CD4-positive, CD25-positive, alpha-beta regulatory T cell (primary cell): Measurements from ENCODE around the gene DAP3. TPM values are rescaled to one million over a fixed set of nuclear protein-coding genes. Genes with fewer than 3 reads are reported as not detected.
"Not testable (repeated sequence)": the region's sequence is repeated elsewhere in the genome, so short reads cannot be mapped to it uniquely, and the experiment has no call there.

Source experiments
- ATAC-seq, 2 donors: fragments of 150-1000 bp; cut with Tn5 transposase; one replicate each; pipeline ENCODE4 v1.10.0; 2021; ENCODE audit warnings: low read depth in 2 of 2, moderate number of reproducible peaks in 2 of 2, moderate library complexity in 1 of 2
- DNase-seq, 3 donors: peaks; one replicate each; pipeline versions ENCODE4 v3.0.0 to v3.0.0-alpha.2; 2012 to 2022; ENCODE audit warnings: mixed read lengths in 1 of 3
- H3K27ac ChIP-seq: one replicate; pipeline ENCODE4 v1.7.0; 2013; ENCODE audit warnings: mild to moderate bottlenecking, low read length; ENCODE audit not compliant: insufficient read depth, poor library complexity, severe bottlenecking
- H3K27me3 ChIP-seq: one replicate; pipeline ENCODE4 v1.7.0; 2013; ENCODE audit warnings: low read length; ENCODE audit not compliant: control insufficient read depth, insufficient read depth
- H3K36me3 ChIP-seq: one replicate; pipeline ENCODE4 v1.7.0; 2013; ENCODE audit warnings: mild to moderate bottlenecking, low read length, moderate library complexity; ENCODE audit not compliant: control insufficient read depth, insufficient read depth
- H3K4me1 ChIP-seq: 2 replicates; pipeline ENCODE4 v1.7.0; 2013; ENCODE audit warnings: mild to moderate bottlenecking, low read length; ENCODE audit not compliant: insufficient read depth, control insufficient read depth, poor library complexity, severe bottlenecking
- H3K4me3 ChIP-seq: one replicate; pipeline ENCODE4 v1.7.0; 2013; ENCODE audit warnings: low read depth, mild to moderate bottlenecking, low read length, moderate library complexity
- H3K9me3 ChIP-seq, 2 experiments: 1 replicate in 1 of 2; 2 replicates in 1 of 2; pipeline ENCODE4 v1.7.0; 2013; ENCODE audit warnings: low read length in 2 of 2, mild to moderate bottlenecking in 1 of 2, moderate library complexity in 1 of 2; ENCODE audit not compliant: control insufficient read depth in 2 of 2
- H3K27ac Mint-ChIP-seq, 3 donors: one replicate each; pipeline ENCODE4 v1.8.0; 2020 to 2022; ENCODE audit warnings: mild to moderate bottlenecking in 3 of 3, mixed read lengths in 3 of 3, moderate library complexity in 2 of 3
- H3K27me3 Mint-ChIP-seq: one replicate; pipeline ENCODE4 v1.8.0; 2022; ENCODE audit warnings: mild to moderate bottlenecking, mixed read lengths
- H3K36me3 Mint-ChIP-seq: one replicate; pipeline ENCODE4 v1.8.0; 2020; ENCODE audit warnings: mixed read lengths
- H3K4me1 Mint-ChIP-seq, 4 donors: one replicate each; pipeline ENCODE4 v1.8.0; 2020 to 2022; ENCODE audit warnings: mixed read lengths in 4 of 4, mild to moderate bottlenecking in 1 of 4
- H3K4me3 Mint-ChIP-seq, 4 donors: one replicate each; pipeline ENCODE4 v1.8.0; 2020 to 2022; ENCODE audit warnings: mild to moderate bottlenecking in 4 of 4, mixed read lengths in 4 of 4, moderate library complexity in 3 of 4
- H3K9me3 Mint-ChIP-seq, 7 donors: one replicate each; pipeline ENCODE4 v1.8.0; 2020 to 2022; ENCODE audit warnings: mixed read lengths in 7 of 7, mild to moderate bottlenecking in 3 of 7, moderate library complexity in 2 of 7
- polyA plus RNA-seq, 4 donors: library from polyadenylated mRNA; unstranded; fragments of 300-500 nt; fragmentation: Illumina TruSeq; gene quantifications; one replicate each; pipeline ENCODE4 v1.2.3, GENCODE V29; 2021
- total RNA-seq: library from RNA; stranded (reverse); gene quantifications from one replicate; pipeline ENCODE4 v1.2.3, GENCODE V29; 2022

DAP3 gene
- total and polyA plus RNA-seq, 5 donors from 2014 or later = 117 to 133 (median 122) TPM

GRCh38 chr1:155719703-155720102 is 30.8 kb downstream of the DAP3 start:
- peak overlapping the region in 1 of 3 donors; percentile 71 for H3K27ac Mint-ChIP-seq
- Histone ChIP-seq H3K36me3 (peaks cover 15% of the 10 kb centered on the region), H3K4me1 (peaks cover 5% of the 10 kb centered on the region), H3K9me3 (no peaks in the 10 kb centered on the region), H3K4me3 (no peak overlapping the region), H3K27me3 (no peaks in the 10 kb centered on the region), H3K27ac (no peak overlapping the region)
- DNase-seq (no peak), ATAC-seq (no peak)
- H3K9me3 Mint-ChIP-seq = no peaks in the 10 kb centered on the region
- peaks cover 8% of the 10 kb centered on the region for H3K36me3 Mint-ChIP-seq
- H3K4me3 Mint-ChIP-seq = no peak overlapping the region
- no peaks in the 10 kb centered on the region for H3K27me3 Mint-ChIP-seq
- H3K4me1 Mint-ChIP-seq = peaks cover 15 to 17% (median 16%) of the 10 kb centered on the region in 4 donors

- Mint-ChIP-seq H3K27ac (no peak overlapping the region), H3K4me1 (peaks cover 0 to 3% (median 0%) of the 10 kb centered on the region in 4 donors), H3K27me3 (no peaks in the 10 kb centered on the region), H3K36me3 (peaks cover 9% of the 10 kb centered on the region), H3K9me3 (no peaks in the 10 kb centered on the region), H3K4me3 (no peak overlapping the region)
- Histone ChIP-seq H3K27me3 (no peaks in the 10 kb centered on the region), H3K4me1 (no peaks in the 10 kb centered on the region), H3K9me3 (no peaks in the 10 kb centered on the region), H3K27ac (no peak overlapping the region), H3K36me3 (peaks cover 30% of the 10 kb centered on the region), H3K4me3 (no peak overlapping the region)
- ATAC-seq (no peak), DNase-seq (no peak)
Observed at GRCh38 chr1:155725142-155725541, 36.3 kb downstream of the DAP3 start.

- Histone ChIP-seq H3K27ac (no peak overlapping the region), H3K4me3 (no peak overlapping the region), H3K36me3 (peaks cover 52% of the 10 kb centered on the region), H3K9me3 (no peaks in the 10 kb centered on the region), H3K4me1 (no peaks in the 10 kb centered on the region), H3K27me3 (no peaks in the 10 kb centered on the region)
- H3K4me3 Mint-ChIP-seq = no peak overlapping the region
- H3K9me3 Mint-ChIP-seq = no peaks in the 10 kb centered on the region
- no peaks in the 10 kb centered on the region for H3K27me3 Mint-ChIP-seq
- DNase-seq (peak in 2 of 3 donors; percentile 19 to 49), ATAC-seq (peak in 1 of 2 donors; percentile 42)
- peaks cover 0 to 3% (median 0%) of the 10 kb centered on the region in 4 donors for H3K4me1 Mint-ChIP-seq
- no peak overlapping the region for H3K27ac Mint-ChIP-seq
- H3K36me3 Mint-ChIP-seq = peaks cover 12% of the 10 kb centered on the region
Observed at GRCh38 chr1:155729031-155729898, 40.4 kb downstream of the DAP3 start.

- H3K27me3 Mint-ChIP-seq = no peaks in the 10 kb centered on the region
- DNase-seq (no peak), ATAC-seq (no peak)
- Histone ChIP-seq H3K27me3 (no peaks in the 10 kb centered on the region), H3K27ac (no peak overlapping the region), H3K4me3 (no peak overlapping the region), H3K9me3 (no peaks in the 10 kb centered on the region), H3K36me3 (peaks cover 10% of the 10 kb centered on the region), H3K4me1 (peaks cover 8% of the 10 kb centered on the region)
- peaks cover 0 to 7% (median 5%) of the 10 kb centered on the region in 4 donors for H3K4me1 Mint-ChIP-seq
- no peak overlapping the region for H3K4me3 Mint-ChIP-seq
- H3K9me3 Mint-ChIP-seq = no peaks in the 10 kb centered on the region
- peaks cover 25% of the 10 kb centered on the region for H3K36me3 Mint-ChIP-seq
- no peak overlapping the region for H3K27ac Mint-ChIP-seq
Observed at GRCh38 chr1:155740995-155741394, 52.1 kb downstream of the DAP3 start.

GRCh38 chr1:155741908-155742307 is 53.0 kb downstream of the DAP3 start:
- H3K36me3 Mint-ChIP-seq = peaks cover 18% of the 10 kb centered on the region
- Histone ChIP-seq H3K9me3 (no peaks in the 10 kb centered on the region), H3K27ac (no peak overlapping the region), H3K36me3 (peaks cover 10% of the 10 kb centered on the region), H3K4me3 (no peak overlapping the region), H3K27me3 (no peaks in the 10 kb centered on the region), H3K4me1 (peaks cover 8% of the 10 kb centered on the region)
- H3K27ac Mint-ChIP-seq = no peak overlapping the region
- ATAC-seq = no peak
- peaks cover 0 to 7% (median 5%) of the 10 kb centered on the region in 4 donors for H3K4me1 Mint-ChIP-seq
- H3K4me3 Mint-ChIP-seq = no peak overlapping the region
- no peaks in the 10 kb centered on the region for H3K27me3 Mint-ChIP-seq
- no peaks in the 10 kb centered on the region for H3K9me3 Mint-ChIP-seq
- no peak for DNase-seq

GRCh38 chr1:155744711-155745283 is 55.9 kb downstream of the DAP3 start:
- Mint-ChIP-seq H3K27me3 (no peaks in the 10 kb centered on the region), H3K27ac (peak overlapping the region; percentile 92 to 96 (median 94)), H3K36me3 (peaks cover 5% of the 10 kb centered on the region), H3K4me1 (peaks cover 4 to 11% (median 8%) of the 10 kb centered on the region in 4 donors), H3K4me3 (peak overlapping the region; percentile 92 to 98 (median 94)), H3K9me3 (no peaks in the 10 kb centered on the region)
- H3K9me3 ChIP-seq = no peaks in the 10 kb centered on the region
- peak overlapping the region; percentile 80 for H3K27ac ChIP-seq
- H3K4me1 ChIP-seq = peaks cover 8% of the 10 kb centered on the region
- H3K27me3 ChIP-seq = no peaks in the 10 kb centered on the region
- H3K36me3 ChIP-seq = no peaks in the 10 kb centered on the region
- H3K4me3 ChIP-seq = peak overlapping the region; percentile 90
- ATAC-seq = no peak
- DNase-seq = no peak

GRCh38 chr1:155745284-155746228 is 56.7 kb downstream of the DAP3 start:
- Mint-ChIP-seq H3K4me1 (peaks cover 4 to 11% (median 8%) of the 10 kb centered on the region in 4 donors), H3K4me3 (peak overlapping the region; percentile 92 to 98 (median 94)), H3K27ac (peak overlapping the region; percentile 92 to 96 (median 94))
- not testable (repeated sequence) for H3K4me1 ChIP-seq, H3K9me3 ChIP-seq, H3K36me3 Mint-ChIP-seq, H3K27me3 Mint-ChIP-seq, H3K27me3 ChIP-seq, H3K9me3 Mint-ChIP-seq, H3K36me3 ChIP-seq
- H3K4me3 ChIP-seq = peak overlapping the region; percentile 90
- peak; percentile 94 to 96 for ATAC-seq
- peak; percentile 86 to 94 (median 88) for DNase-seq
- peak overlapping the region; percentile 80 for H3K27ac ChIP-seq
